Stimulated activated CD8-positive, alpha-beta memory T cell treated with anti-CD3 and anti-CD28 coated beads, Interleukin-15, amount 100 ng/mL, for 4 hours (primary cell): Measurements from ENCODE around the gene NOTUM.

Experiments
- DNase-seq, 2 donors: peaks; one replicate each; pipeline ENCODE4 v3.0.0-alpha.2; 2020; ENCODE audit warnings: low read depth in 2 of 2

The NOTUM gene

DNA sequence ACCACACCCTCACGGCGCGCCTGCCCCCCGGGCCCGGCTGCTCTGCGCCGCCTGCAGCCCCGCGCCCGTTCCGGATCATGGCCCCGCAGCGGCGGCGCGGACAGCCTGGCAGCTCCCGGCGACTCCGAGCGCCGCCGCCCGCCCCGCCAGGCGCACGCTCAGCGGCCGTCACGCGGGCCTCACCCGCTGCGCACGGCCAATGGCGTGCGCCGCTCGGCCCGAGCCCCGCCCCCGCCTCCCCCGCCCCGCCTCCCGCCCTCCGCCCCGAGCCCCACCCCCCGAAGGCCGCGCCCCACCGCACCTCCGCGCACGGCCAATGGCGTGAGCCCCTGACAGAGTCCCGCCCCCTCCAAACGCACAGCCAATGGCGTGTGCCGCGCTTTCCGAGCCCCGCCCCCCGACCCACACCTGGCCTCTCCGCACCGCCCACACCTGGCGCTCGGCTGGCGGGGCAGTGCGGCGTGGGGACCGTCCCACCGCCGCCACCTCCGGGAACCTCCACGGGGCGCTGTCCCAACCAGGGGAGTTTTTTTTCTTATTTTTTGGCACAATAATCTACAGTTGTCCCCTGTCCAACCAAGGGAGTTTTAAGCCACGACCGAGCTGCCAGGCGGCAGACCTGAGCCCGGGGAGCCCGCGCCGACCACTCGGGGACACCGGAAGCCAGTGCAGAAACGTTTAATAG is 49.6 kb downstream of the NOTUM start, which contains the start of gene PCYT2:
Gene PCYT2, minus strand, starts transcription at position 123 of the 685 bp plus-strand sequence. Its CDS starts 44 bp downstream, at position 79.
- DNase-seq, result peak; percentile 83 to 87

DNA sequence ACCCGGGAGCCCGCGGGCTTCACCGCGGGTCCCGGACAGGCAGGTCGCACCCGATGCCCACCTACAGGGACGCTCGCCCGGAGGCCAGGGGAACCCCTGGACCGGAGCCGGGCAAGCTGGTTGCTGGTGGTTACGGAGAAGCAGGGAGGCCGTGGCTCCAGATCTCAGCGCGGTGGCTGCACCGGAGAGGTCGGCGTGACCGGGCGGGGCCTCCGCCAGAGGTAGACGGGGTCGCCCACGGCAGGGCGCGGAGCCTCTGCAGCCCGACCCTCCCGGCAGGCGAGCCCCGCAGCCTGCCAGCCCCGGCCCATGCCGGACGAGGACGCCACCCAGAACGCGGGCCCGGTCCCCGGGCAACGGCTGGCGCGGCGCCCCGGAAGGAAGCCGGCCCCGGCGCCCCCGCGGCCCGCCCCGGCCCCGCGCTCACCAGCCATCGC is 50.1 kb downstream of the NOTUM start:
- no peak for DNase-seq

DNA sequence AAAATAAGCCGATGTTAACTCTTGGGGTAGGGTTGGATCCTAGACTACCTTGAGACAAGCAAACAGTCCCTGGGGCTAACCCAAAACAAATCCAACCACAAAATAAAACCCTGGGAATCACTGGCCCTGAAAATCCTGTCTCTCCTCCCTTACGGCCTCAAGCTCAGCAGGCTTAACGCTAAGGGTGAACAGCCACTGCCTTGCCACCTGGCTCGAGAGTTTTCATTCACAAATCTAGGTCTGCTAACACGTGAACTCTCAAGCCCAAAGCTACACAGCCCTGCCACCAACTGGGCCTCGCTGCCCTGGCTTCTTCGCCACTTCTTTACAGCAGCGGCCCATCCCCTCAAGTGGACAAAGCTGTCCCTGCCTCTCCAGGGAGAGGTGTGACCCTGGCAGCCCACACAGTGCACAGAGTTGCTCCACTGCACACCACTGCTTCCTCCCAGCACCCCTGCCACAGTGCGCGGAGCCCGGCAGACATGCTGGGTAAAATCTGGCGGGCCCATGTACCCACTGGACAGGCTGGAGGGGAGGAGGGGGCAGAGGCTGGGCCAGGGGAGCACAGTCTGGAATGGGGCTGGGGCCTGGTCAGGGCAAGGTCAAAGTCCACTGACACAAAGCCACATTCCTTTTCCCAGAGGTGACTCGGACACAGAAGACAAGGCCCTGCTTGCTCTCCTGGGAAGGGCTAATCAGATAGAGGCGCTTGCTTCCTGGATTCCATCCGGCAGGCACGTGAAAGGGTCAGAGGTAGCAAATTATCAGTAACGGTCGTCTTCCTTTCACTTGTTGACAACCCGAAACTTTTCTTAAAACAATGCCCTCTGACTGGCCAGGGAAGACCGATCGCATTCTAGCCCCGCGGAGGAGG is 50.8 kb downstream of the NOTUM start:
- DNase-seq, result no peak

DNA sequence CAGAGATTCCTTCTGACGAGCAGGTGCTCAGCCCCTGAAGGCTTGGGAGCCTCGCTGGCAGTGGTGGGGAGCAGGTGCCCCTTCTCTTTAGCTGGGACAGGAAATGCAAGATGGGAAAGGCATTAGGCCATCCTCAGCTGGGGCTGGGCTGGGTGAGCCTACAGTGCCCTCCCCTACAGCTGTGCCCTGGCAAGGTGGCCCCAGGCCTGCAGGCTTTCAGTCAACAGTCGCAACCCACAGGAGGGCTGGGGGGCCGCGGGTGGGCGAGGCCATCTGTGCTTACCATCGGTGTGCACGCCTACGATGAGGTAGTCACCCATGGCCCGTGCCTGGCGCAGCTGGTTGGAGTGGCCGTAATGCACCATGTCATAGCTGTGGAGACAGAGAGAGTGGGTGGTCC is 51.8 kb downstream of the NOTUM start:
- DNase-seq, result no peak

DNA sequence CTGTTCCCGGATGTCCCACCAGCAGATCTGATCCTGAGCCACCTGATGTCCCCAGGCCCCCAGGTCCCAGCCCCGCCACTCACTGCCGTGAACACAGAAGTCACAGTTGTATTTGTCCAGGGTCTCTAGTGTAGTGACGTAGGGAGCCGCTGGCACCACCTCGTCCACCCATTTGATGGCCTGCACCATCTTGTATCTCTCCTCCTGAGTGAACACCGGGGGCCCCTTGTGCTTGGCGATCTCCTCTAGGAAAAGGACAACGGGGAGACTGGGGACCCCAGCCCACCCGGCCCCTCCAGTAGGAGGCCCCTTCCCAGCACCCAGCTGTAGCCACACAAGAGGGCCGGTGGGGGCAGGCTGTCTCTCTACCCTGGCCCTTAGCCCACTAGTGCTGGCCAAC is 52.2 kb downstream of the NOTUM start:
- no peak for DNase-seq

DNA sequence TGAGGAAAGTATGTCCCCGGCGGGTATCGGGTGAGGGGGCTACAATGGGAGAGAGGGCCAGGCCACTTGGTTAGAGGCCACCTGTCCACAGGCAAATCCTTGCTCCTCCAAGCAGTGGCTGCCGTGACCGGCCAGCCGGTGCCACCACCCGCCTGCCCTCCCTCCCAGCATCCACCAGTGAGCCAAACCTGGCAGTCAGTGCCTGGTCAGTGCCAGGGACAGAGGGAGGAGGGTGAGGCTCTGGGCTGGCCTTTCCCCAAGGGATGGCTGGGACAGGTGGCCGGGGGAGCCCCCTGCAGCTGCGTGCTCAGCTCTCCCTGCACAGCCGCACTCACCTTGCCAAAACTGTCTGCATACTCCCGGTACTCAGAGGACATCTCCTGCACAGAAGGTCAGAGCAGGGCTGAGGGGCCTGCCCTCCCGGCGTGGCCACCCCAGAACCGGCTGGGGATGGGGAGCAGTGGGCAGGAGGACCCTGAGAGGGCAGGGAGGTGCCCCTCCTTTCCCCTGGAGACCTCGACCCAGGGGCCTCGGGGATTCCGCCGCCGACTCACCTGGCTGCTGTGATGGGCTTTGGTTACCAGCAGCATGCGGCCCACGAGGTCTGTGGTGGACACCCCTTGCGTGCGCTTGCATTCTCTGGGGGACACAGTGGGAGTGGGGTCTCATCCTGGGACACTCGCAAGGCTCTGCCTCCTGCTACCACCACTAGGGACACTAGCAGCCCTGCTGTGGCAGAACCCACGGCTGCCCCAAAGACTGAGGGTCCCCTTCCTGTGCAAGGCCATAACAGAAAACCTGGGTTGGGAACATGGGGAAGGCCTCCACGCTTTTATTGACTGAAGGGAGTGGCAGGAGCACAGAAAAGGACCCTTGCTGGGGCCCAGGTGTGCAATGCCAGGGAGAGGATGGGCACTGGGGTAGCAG is 53.5 kb downstream of the NOTUM start:
- DNase-seq, result no peak

DNA sequence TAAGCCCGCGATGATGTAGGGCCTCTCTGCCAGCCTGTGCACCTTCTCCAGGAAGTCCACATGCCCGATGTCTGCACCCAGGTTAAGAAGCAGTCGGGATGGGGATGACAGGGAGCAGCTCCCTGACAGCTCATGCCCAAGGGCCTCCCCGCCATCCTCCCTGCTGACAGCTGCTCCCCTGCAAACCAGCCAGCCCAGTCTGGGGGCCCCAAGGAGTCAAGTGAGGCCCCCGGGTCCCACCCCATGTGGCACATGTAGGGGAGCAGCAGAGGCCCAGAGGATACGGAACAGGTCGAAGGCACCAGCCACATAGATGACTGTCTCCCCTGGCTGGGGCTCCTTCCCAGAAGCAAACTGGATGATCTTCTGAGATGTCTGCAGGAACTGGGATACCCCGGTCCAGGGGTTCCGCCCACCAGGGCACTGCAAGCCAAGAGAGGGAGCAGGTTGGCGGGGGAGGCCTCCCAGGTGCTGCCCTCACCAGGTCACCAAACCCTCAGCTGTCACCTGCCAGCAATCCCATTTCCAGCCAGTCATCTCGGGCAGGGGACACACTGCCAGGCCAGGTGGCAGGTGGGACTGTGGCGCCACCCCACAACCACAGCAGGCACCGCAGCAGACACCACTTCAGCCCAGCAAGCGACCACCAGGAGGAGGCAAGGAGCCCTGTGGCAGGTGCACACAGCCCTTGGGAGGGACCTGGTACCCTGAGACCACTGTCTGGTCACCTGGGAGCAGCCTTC is 54.3 kb downstream of the NOTUM start:
- no peak for DNase-seq

DNA sequence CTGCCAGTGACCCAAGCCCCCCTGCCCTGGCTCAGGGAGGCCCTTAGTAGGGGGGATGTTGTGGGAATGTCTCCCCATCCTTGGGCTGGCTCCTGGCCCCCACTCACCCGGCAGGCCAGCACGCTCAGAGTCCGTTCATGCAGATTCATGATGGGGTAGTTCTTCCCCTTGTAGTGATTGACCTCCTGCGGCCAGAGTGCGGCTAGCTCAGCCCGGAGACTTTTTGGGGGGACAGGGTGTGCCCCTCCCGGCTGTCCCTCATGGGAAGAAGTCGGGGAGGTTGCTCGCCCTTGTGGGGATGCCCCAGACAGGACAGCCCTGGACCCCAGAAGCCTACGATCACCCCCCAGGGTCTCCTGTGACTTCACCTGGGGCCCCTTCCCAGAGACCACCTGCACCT is 55.0 kb downstream of the NOTUM start:
- DNase-seq, result no peak

DNA sequence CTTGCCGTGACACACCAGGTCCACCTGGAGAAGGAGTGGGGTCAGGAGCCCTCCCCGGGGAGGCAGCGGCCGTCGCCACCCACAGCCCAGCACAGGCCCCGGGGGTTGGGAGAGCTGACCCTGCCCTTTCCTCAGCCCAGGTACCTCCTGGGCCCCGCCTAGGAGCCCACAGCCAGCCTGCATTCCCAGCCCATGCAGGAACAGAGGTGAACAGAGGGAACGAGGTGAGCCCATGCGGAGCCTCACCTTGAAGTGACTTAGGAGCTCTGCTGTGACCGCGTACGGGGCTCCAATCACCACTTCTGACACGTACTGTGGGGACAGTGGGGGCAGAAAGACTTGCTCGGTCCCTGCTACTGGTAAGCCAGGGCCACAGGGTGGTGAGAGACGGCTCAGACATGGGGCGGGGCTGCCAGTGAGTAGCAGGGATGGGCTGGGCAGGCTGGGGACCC is 55.5 kb downstream of the NOTUM start:
- no peak for DNase-seq

DNA sequence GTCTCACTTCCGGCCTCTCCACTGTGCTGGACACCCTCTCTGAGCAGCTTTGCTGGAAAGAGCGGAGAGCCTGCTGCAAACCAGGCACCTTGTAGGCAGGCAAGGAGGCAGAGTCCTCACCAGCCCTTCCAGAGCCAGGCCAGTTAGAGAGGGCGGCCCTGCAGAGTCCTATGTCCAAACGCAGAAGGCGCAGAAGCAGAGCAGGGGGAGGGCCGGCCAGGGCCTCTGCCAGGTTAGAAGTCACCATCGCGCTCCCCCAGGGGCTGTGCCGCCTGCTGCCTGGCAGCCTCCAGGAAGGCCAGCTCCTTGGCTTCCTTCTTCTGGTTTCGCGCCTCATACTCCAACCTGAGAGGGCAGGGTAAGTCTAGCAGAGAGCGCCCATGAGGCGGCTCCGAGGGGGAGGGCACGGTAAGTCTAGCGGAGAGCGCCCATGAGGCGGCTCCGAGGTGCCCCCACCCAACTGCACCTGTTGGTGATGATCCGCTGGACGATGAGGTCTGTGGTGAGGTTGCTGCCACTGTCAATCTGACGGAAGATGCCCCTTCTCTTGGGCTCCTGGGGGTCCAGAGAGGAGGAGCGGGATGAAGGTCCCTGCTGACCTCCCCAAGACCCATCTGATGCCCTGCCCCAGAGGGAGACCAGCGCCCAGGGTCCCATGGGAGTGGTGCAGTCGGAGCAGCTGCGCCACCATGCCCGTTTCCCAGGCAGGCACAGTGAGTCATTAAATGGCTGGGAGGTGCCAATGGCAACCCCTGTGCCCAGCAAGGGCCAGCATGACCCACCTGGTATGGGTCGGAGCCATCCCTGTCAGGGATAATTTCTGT is 56.2 kb downstream of the NOTUM start:
- no peak for DNase-seq

DNA sequence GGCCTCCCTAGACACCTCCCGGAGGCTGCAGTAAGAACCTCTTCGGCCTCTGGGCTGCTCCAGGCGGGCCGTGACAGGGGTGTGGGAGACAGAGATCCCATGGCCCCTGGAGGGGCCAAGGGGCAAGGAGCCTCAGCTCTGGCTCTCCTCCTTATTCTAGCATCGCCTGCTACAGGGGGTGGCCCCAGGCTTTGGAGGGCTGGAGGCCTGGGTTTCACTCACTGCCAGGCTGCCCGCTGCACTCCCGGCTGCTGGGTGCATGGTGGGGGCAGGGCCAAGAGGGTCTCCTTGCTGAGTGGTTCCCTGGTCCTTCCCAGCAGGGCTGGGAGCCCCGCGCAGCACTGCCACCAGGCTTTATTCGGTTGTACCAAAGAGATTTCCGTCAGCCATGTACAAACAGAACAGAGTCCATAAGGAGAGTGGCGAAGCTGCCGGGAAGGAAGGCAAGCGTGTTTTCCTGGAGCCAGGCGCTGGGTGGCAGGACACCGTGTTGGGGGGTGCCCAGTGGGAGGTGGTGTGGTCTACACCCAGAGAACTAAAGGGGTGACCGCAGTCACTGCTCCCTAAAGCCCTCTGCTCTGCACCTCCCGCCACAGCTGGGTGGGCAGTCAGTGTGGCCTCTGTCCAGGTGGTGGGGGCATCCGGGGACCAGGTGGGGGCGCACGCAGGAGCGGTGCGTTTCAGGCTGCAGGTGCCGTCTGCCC is 56.9 kb downstream of the NOTUM start:
- DNase-seq, result no peak

DNA sequence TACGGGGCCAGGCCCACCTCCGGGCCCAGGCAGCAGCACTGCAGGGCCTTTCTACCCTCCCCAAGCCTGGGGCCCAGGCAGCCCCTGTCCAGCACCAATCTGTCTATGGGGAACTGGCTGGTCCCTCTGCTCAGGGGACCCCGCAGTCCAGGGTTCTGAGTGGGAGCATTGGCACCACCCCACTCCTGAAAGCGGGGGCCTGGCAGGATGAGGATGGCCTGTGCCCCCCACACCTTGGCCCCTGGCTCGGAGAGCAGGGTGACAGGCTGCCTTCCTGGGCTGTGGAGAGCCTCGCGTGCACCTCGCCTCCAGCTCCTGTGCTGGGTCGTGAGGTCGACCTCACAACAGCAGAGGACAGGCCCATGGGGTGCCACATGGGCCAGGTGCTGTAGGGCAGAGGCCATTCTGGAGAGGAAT is 57.6 kb downstream of the NOTUM start:
- no peak for DNase-seq

DNA sequence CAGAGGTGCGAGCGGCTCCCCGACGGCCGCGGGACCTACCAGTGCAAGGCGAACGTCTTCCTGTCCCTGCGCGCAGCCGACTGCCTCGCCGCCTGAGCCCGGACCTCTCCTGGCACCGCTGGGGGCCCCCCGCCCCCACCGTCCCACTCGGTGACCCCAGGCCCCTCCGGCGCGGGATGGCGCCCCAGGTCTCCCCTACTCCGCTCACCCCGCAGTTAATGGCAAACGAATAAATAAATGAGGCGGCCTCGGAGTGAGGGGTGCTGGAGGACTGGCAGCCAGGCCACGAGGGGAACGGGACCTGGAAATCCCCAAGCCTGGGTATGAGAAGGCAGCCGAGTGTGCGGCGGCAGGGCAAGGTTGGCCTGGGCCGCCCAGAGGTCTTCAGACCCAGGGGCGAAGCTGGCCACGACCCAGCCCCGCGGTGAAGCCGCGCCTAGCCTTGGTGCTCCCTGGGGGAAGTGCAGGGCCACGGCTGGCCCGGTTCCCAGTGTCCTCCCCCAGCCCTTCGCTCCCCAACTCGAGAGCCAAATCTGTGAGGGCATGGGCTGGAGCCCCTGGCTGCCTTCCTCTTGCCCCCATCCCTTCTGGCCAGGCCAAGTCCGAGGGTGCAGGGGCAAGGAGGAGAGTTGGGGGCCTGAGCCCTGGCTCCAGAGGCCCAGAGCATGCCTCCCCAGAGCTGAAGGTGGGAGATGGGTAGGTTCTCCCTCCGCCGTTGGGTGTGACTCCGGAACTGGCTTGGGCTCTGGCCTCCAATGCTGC is 58.2 kb downstream of the NOTUM start:
- no peak for DNase-seq
